ENCODE measurements around the gene C1orf87. TPM values are rescaled to one million over a fixed set of nuclear protein-coding genes. Genes with fewer than 3 reads are reported as not detected.

C1orf87 gene
- 1 to 10 TPM; 1.5 to 3.5 TPM for total RNA-seq

GRCh38 chr1:60073605-60074278 is at the start of gene C1orf87:
TSS of gene C1orf87 (minus strand) at chr1:60073770. CDS start at chr1:60072643, 1,127 bp downstream.
- ATAC-seq (ENCODE audit: insufficient number of reproducible peaks, low FRiP score, low read depth) (no peak), DNase-seq (ENCODE audit: low spot score) (no peak)

GRCh38 chr1:60118085-60118484 is 44.5 kb upstream of the C1orf87 start:
- Histone ChIP-seq H3K27me3 (replicated peaks; ENCODE audit: insufficient read depth) (no peaks in the 10 kb centered on the region), H3K27ac (no peak overlapping the region), H3K4me3 (no peak overlapping the region), H3K4me1 (ENCODE audit: control insufficient read depth in 1 of 2, low read depth in 2 of 2) (no peaks in the 10 kb centered on the region), H3K9me3 (no peaks in the 10 kb centered on the region), H3K36me3 (no peaks in the 10 kb centered on the region)
- ATAC-seq (ENCODE audit: insufficient number of reproducible peaks, low FRiP score, low read depth) (no peak), DNase-seq (ENCODE audit: low spot score) (no peak)
- TF ChIP-seq CTCF (IDR thresholded peaks at IDR 0.05): no peak

More at GRCh38 chr1:60073605-60074278, at the start of gene C1orf87:
- no peak within 1 kb of the TSS for H3K27ac ChIP-seq
- no peaks in the 10 kb centered on the region for H3K9me3 ChIP-seq
- H3K4me1 ChIP-seq (ENCODE audit: control insufficient read depth in 1 of 2, low read depth in 2 of 2): peaks cover 4 to 11% of the 10 kb centered on the region in 2 donors
- H3K4me3 ChIP-seq: peak within 1 kb of the TSS; percentile 31
- H3K27me3 ChIP-seq (replicated peaks; ENCODE audit: insufficient read depth): no peaks in the 10 kb centered on the region
- TF ChIP-seq CTCF (IDR thresholded peaks at IDR 0.05): no peak
- no peaks in the 10 kb centered on the region for H3K36me3 ChIP-seq

- no peak overlapping the region for H3K4me3 ChIP-seq
- H3K27ac ChIP-seq: no peak overlapping the region
- H3K4me1 ChIP-seq (ENCODE audit: control insufficient read depth in 1 of 2, low read depth in 2 of 2): no peaks in the 10 kb centered on the region
- H3K27me3 ChIP-seq (replicated peaks; ENCODE audit: insufficient read depth): no peaks in the 10 kb centered on the region
- H3K36me3 ChIP-seq: no peaks in the 10 kb centered on the region
- ATAC-seq (ENCODE audit: insufficient number of reproducible peaks, low FRiP score, low read depth) (no peak), DNase-seq (ENCODE audit: low spot score) (no peak)
- no peaks in the 10 kb centered on the region for H3K9me3 ChIP-seq
- no peak for TF ChIP-seq CTCF (IDR thresholded peaks at IDR 0.05)
Observed at GRCh38 chr1:60114745-60115318, 41.3 kb upstream of the C1orf87 start.

GRCh38 chr1:60113596-60113995 is 40.0 kb upstream of the C1orf87 start:
- Histone ChIP-seq H3K27ac (no peak overlapping the region), H3K36me3 (no peaks in the 10 kb centered on the region), H3K27me3 (replicated peaks; ENCODE audit: insufficient read depth) (no peaks in the 10 kb centered on the region), H3K4me1 (ENCODE audit: control insufficient read depth in 1 of 2, low read depth in 2 of 2) (no peaks in the 10 kb centered on the region), H3K4me3 (no peak overlapping the region), H3K9me3 (no peaks in the 10 kb centered on the region)
- ATAC-seq (ENCODE audit: insufficient number of reproducible peaks, low FRiP score, low read depth) (no peak), DNase-seq (ENCODE audit: low spot score) (no peak)
- no peak for TF ChIP-seq CTCF (IDR thresholded peaks at IDR 0.05)

- no peaks in the 10 kb centered on the region for H3K4me1 ChIP-seq (ENCODE audit: control insufficient read depth in 1 of 2, low read depth in 2 of 2)
- H3K36me3 ChIP-seq: no peaks in the 10 kb centered on the region
- H3K4me3 ChIP-seq: no peak overlapping the region
- DNase-seq (ENCODE audit: low spot score) (no peak), ATAC-seq (ENCODE audit: insufficient number of reproducible peaks, low FRiP score, low read depth) (no peak)
- no peaks in the 10 kb centered on the region for H3K27me3 ChIP-seq (replicated peaks; ENCODE audit: insufficient read depth)
- TF ChIP-seq CTCF (IDR thresholded peaks at IDR 0.05): no peak
- H3K27ac ChIP-seq: no peak overlapping the region
- no peaks in the 10 kb centered on the region for H3K9me3 ChIP-seq
Observed at GRCh38 chr1:60113028-60113427, 39.5 kb upstream of the C1orf87 start.

Data from thoracic aorta (tissue), 2 donors.